Type B pancreatic cell (in vitro differentiated cells): ENCODE measurements around the gene TUBGCP6. TPM values are rescaled to one million over a fixed set of nuclear protein-coding genes. Genes with fewer than 3 reads are reported as not detected.

Source experiments
- DNase-seq: peaks from one replicate; pipeline ENCODE4 v3.0.0; 2021; ENCODE audit warnings: mixed read lengths; ENCODE audit not compliant: unreplicated experiment; ENCODE audit errors: extremely low spot score
- H3K27ac Mint-ChIP-seq: 2 replicates; pipeline ENCODE4 v1.8.0; 2021; ENCODE audit warnings: mild to moderate bottlenecking, mixed read lengths
- H3K27me3 Mint-ChIP-seq: 2 replicates; pipeline ENCODE4 v1.8.0; 2021; ENCODE audit warnings: mixed read lengths
- H3K36me3 Mint-ChIP-seq: 2 replicates; pipeline ENCODE4 v1.8.0; 2021; ENCODE audit warnings: mixed read lengths
- H3K4me1 Mint-ChIP-seq: one replicate; pipeline ENCODE4 v1.8.0; 2021; ENCODE audit warnings: mixed read lengths; ENCODE audit not compliant: unreplicated experiment
- H3K4me3 Mint-ChIP-seq: 2 replicates; pipeline ENCODE4 v1.8.0; 2021; ENCODE audit warnings: mild to moderate bottlenecking, mixed read lengths
- H3K9me3 Mint-ChIP-seq: 2 replicates; pipeline ENCODE4 v1.8.0; 2021; ENCODE audit warnings: mixed read lengths
- total RNA-seq: library from RNA; stranded (reverse); gene quantifications from 2 replicates; pipeline ENCODE4 v1.2.1, GENCODE V29; 2021; ENCODE audit warnings: low replicate concordance
- TF ChIP-seq, protein P1 (sequence below): fragments of 200-600 bp; sonication (generic); conservative IDR thresholded peaks from 2 replicates; pipeline ENCODE4 v1.5.0; 2021; ENCODE audit warnings: antibody characterized with exemption, mild to moderate bottlenecking

TUBGCP6 gene
- total RNA-seq, 1 donor from 2014 or later, result 51.4 TPM

DNA sequence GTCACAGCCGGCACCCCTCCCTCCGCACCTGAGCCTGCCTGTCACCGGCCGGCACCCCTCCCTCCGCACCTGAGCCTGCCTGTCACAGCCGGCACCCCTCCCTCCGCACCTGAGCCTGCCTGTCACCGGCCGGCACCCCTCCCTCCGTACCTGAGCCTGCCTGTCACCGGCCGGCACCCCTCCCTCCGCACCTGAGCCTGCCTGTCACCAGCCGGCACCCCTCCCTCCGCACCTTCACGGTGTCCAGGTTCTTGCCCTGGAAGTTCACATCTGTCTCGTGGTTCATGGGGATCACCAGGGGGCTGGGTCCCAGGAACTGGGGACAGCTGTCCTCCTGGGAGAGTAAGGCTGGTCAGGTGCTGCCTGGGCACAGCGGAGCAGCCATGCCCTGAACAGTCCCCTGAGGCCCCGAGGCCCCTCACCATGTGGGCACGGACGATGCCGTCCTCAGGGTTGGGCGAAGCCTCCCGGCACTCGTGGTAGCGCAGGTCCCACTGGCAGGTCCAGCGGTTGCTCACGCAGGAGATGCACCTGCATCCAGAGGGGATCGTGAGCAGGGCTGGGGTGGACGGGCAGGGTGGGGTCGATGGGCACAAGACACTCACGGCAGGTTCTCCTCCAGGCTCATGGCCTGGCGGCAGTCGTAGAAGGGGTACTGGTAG, 40.9 kb upstream of the TUBGCP6 start:
- DNase-seq, result no peak
- H3K4me3 Mint-ChIP-seq, result no peak overlapping the region
- no peaks in the 10 kb centered on the region for H3K4me1 Mint-ChIP-seq
- TF ChIP-seq, protein P1, sequence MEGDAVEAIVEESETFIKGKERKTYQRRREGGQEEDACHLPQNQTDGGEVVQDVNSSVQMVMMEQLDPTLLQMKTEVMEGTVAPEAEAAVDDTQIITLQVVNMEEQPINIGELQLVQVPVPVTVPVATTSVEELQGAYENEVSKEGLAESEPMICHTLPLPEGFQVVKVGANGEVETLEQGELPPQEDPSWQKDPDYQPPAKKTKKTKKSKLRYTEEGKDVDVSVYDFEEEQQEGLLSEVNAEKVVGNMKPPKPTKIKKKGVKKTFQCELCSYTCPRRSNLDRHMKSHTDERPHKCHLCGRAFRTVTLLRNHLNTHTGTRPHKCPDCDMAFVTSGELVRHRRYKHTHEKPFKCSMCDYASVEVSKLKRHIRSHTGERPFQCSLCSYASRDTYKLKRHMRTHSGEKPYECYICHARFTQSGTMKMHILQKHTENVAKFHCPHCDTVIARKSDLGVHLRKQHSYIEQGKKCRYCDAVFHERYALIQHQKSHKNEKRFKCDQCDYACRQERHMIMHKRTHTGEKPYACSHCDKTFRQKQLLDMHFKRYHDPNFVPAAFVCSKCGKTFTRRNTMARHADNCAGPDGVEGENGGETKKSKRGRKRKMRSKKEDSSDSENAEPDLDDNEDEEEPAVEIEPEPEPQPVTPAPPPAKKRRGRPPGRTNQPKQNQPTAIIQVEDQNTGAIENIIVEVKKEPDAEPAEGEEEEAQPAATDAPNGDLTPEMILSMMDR, result no peak
- no peaks in the 10 kb centered on the region for H3K36me3 Mint-ChIP-seq
- no peaks in the 10 kb centered on the region for H3K9me3 Mint-ChIP-seq
- H3K27ac Mint-ChIP-seq, result no peak overlapping the region
- no peaks in the 10 kb centered on the region for H3K27me3 Mint-ChIP-seq

DNA sequence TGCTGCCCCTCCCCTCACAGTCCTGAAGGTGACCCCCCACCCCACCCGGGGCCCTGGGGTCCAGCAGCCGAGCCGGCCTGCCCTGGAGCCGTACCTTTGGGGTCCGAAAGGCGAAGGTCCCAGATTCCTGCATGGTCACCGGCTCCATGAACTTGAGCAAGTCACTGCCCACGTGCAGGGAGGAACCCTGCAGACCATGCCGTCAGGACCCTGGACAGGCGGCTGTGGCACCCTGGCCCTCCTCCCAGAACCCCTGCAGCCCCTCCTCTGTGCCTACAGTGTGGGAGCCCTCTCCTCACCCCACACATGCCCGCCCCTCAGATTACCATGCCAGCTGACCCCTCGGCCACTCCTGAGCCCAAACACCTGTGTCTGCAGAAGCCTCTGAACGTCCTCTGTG, 39.7 kb upstream of the TUBGCP6 start:
- Mint-ChIP-seq H3K27ac (peak overlapping the region; percentile 70), H3K36me3 (no peaks in the 10 kb centered on the region), H3K4me1 (no peaks in the 10 kb centered on the region), H3K4me3 (no peak overlapping the region), H3K9me3 (no peaks in the 10 kb centered on the region), H3K27me3 (no peaks in the 10 kb centered on the region)
- DNase-seq, result no peak
- TF ChIP-seq, protein P1, result no peak

DNA sequence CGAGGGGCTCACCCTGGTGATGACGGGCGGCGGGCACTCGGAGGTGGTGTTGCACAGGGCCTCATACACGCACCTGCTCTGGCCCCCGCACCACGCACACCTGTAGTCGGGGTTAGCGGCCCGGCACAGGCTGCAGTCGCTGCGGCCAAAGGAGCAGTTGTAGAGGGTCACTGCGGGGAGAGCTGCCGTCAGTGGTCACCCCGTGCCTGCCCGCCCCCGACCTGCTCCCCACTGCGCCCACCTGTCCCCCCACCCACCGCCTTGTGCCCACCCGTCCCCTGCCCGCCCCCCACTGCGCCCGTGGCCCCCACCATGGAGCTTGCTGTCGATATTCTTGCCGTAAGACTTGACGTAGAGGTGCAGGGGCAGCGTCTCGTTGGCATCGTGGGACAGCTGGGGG, 39.0 kb upstream of the TUBGCP6 start:
- no peak overlapping the region for H3K4me3 Mint-ChIP-seq
- no peak overlapping the region for H3K27ac Mint-ChIP-seq
- TF ChIP-seq, protein P1, result no peak
- H3K4me1 Mint-ChIP-seq, result no peaks in the 10 kb centered on the region
- DNase-seq, result no peak
- no peaks in the 10 kb centered on the region for H3K36me3 Mint-ChIP-seq
- no peaks in the 10 kb centered on the region for H3K27me3 Mint-ChIP-seq
- H3K9me3 Mint-ChIP-seq, result no peaks in the 10 kb centered on the region

DNA sequence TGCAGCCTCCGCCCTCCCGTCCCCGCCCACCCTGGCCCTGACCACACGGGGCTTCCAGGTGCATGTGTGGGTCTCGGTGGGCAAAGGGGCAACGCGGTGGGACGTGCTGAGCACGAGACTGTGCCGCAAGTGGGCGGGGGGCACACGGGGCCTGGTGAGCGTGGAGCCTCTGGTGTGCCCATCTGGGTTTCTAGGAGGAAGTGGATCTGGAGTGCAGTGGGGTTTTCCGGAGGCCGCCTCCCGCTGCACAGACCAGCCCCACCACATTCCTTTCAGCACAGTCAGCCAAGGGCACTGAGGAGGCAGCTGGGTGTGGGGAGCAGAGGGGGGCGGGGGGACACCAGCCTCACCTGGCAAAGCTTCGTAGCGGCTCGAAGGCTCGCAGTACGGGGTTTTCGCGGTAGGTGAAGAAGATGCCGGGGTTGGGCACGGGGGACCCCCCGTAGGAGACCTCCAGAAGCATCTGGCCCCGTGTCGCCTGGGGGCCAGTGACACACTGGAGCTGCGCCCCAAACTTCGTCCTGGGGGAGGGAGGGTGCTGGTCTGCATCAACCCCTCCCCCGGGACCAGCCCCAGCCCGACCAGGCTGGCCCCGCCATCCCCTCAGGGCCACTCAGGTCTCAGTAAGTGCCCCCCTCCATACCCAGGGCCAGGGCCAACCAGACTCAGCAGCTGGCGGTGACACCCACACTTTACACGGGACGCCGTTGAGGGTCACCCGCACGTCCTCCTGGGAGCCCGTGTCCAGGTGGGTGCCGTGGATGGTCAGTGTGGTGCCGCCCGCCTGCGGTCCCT, 37.7 kb upstream of the TUBGCP6 start:
- H3K9me3 Mint-ChIP-seq, result no peaks in the 10 kb centered on the region
- DNase-seq, result no peak
- peak overlapping the region; percentile 95 for H3K27ac Mint-ChIP-seq
- H3K4me3 Mint-ChIP-seq, result peak overlapping the region; percentile 68
- no peaks in the 10 kb centered on the region for H3K4me1 Mint-ChIP-seq
- no peaks in the 10 kb centered on the region for H3K36me3 Mint-ChIP-seq
- TF ChIP-seq, protein P1, result no peak
- no peaks in the 10 kb centered on the region for H3K27me3 Mint-ChIP-seq

DNA sequence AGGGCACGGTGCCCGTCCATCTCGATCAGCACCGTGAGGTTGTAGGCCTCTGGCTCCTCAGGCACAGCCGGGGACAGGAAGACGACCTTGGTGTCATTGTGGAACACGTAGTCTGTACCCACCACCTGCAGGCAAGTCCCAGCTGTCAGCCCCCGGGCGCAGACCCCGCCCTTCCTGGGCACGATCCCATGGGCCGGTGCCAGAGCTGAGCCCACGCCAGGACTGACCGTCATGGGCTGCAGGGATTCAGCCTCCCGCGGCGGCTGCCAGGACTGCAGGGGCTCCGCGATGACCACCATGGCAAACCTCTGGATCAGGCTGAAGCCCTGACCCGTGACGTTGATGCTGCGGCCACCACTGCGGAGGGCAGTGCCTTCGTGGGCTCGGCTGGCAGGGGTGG, 37.1 kb upstream of the TUBGCP6 start:
- TF ChIP-seq, protein P1, result no peak
- no peaks in the 10 kb centered on the region for H3K27me3 Mint-ChIP-seq
- no peak for DNase-seq
- no peak overlapping the region for H3K4me3 Mint-ChIP-seq
- no peaks in the 10 kb centered on the region for H3K36me3 Mint-ChIP-seq
- no peaks in the 10 kb centered on the region for H3K4me1 Mint-ChIP-seq
- no peaks in the 10 kb centered on the region for H3K9me3 Mint-ChIP-seq
- H3K27ac Mint-ChIP-seq, result peak overlapping the region; percentile 95
